A549 (cell line): ENCODE results near the gene HDAC1.

Experiments used
- JUNB ChIP-seq: fragments of >200 bp; sonication (Bioruptor Twin); formaldehyde crosslinking; IDR thresholded peaks from 2 replicates; pipeline ENCODE4 v1.6.1; 2016
- POLR2A ChIP-seq: IDR thresholded peaks from 2 replicates; pipeline ENCODE4 v1.6.1; 2012; ENCODE audit warnings: mild to moderate bottlenecking, low read length

DNA sequence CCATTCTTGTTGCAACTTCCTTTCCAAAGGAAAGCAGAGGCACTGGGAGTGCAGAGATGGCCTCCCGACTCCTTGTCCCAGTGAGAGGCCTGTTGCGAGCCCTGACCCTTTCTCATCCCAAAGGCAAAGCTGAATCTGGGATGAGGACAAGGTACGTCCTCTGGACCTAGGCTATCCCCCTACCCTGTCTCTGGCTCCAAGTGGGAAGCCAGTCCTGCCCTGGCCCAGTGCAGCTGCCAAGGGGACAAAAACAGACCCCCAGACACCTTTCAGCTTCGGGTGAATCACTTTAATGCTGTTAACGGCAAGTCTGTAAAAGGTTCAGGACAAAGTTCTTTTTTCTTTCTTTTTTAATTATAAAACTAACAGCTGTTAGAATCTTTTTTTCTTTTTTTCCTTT lies 73.0 kb downstream of the HDAC1 start:
- TF ChIP-seq JUNB (no peak), POLR2A (no peak)
